SU-DHL-6 (cell line): Measurements from ENCODE around the gene MDC1.

Experiments
- H2AFZ ChIP-seq: fragments of 200-600 bp; sonication (generic); 2 replicates; pipeline ENCODE4 v1.6.1; 2014; ENCODE audit warnings: low read depth, mild to moderate bottlenecking, moderate library complexity, mixed read lengths, antibody characterized with exemption, low read length; ENCODE audit not compliant: severe bottlenecking
- H3F3A ChIP-seq: fragments of 200-600 bp; shearing (Covaris generic); 2 replicates; pipeline ENCODE4 v1.6.0; 2016; ENCODE audit warnings: antibody characterized with exemption, mild to moderate bottlenecking; ENCODE audit not compliant: insufficient read depth
- H3K27ac ChIP-seq: fragments of 200-600 bp; sonication (generic); 2 replicates; pipeline ENCODE4 v1.5.1; 2016; ENCODE audit warnings: low read depth, mild to moderate bottlenecking, low read length, moderate library complexity, mixed read lengths
- H3K27me3 ChIP-seq: fragments of 200-600 bp; sonication (generic), shearing (Covaris generic); 2 replicates; pipeline ENCODE4 v1.6.0; 2014; ENCODE audit warnings: mild to moderate bottlenecking, low read length
- H3K36me3 ChIP-seq: fragments of 200-600 bp; sonication (generic); 2 replicates; pipeline ENCODE4 v1.6.1; 2014; ENCODE audit warnings: mild to moderate bottlenecking, low read length, mixed read lengths
- H3K4me2 ChIP-seq: fragments of 300-600, 200-600 bp; shearing (Covaris generic), sonication (generic); 2 replicates; pipeline ENCODE4 v1.6.0; 2014; ENCODE audit warnings: low read length, low read depth, mild to moderate bottlenecking; ENCODE audit not compliant: poor library complexity, severe bottlenecking
- H3K4me3 ChIP-seq: fragments of 200-600 bp; sonication (generic); 2 replicates; pipeline ENCODE4 v1.5.1; 2014; ENCODE audit warnings: antibody characterized with exemption, low read length, mild to moderate bottlenecking, mixed read lengths; ENCODE audit not compliant: insufficient read depth, poor library complexity, severe bottlenecking
- H3K79me2 ChIP-seq: fragments of 200-600 bp; sonication (generic); 2 replicates; pipeline ENCODE4 v1.6.1; 2014; ENCODE audit warnings: mild to moderate bottlenecking, low read length, moderate library complexity; ENCODE audit not compliant: insufficient read depth
- H3K9ac ChIP-seq: fragments of 200-600 bp; sonication (generic); 2 replicates; pipeline ENCODE4 v1.7.0; 2014; ENCODE audit warnings: mild to moderate bottlenecking, low read length
- H3K9me2 ChIP-seq: fragments of 200-600 bp; sonication (generic); replicated peaks from 2 replicates; pipeline ENCODE4 v1.6.1; 2014; ENCODE audit warnings: low read length; ENCODE audit not compliant: insufficient read depth
- H3K9me3 ChIP-seq: fragments of 200-600 bp; sonication (generic); 2 replicates; pipeline ENCODE4 v1.6.1; 2014; ENCODE audit warnings: low read length, mixed read lengths; ENCODE audit not compliant: insufficient read depth
- H4K20me1 ChIP-seq: fragments of 200-600 bp; sonication (generic); 2 replicates; pipeline ENCODE4 v1.6.1; 2014; ENCODE audit warnings: low read depth, mild to moderate bottlenecking, antibody characterized with exemption, low read length, moderate library complexity, mixed read lengths
- CTCF ChIP-seq: fragments of 200-600 bp; sonication (generic); IDR thresholded peaks from one replicate; pipeline ENCODE4 v1.5.1; 2017; ENCODE audit warnings: antibody characterized with exemption, mild to moderate bottlenecking, low read length, moderate library complexity; ENCODE audit not compliant: insufficient read depth, poor library complexity, severe bottlenecking
- EZH2phosphoT487 ChIP-seq: fragments of 200-600 bp; sonication (generic), shearing (Covaris generic); conservative IDR thresholded peaks from 2 replicates; pipeline ENCODE4 v1.6.1; 2018; ENCODE audit warnings: mild to moderate bottlenecking, antibody characterized with exemption, low read length, moderate library complexity, mixed read lengths

The MDC1 gene

GRCh38 chr6:30683980-30684338 lies 33.1 kb downstream of the MDC1 start:
- Histone ChIP-seq H3K4me2 (peak overlapping the region; percentile 92), H4K20me1 (no peaks in the 10 kb centered on the region), H3K27ac (peak overlapping the region; percentile 94), H2AFZ (no peak overlapping the region), H3K4me3 (peak overlapping the region; percentile 91), H3K9me3 (no peaks in the 10 kb centered on the region), H3K27me3 (no peaks in the 10 kb centered on the region), H3K79me2 (peaks cover 70% of the 10 kb centered on the region), H3K9ac (peak overlapping the region; percentile 82), H3K9me2 (no peaks in the 10 kb centered on the region), H3K36me3 (no peaks in the 10 kb centered on the region), H3F3A (peaks cover 71% of the 10 kb centered on the region)
- TF ChIP-seq CTCF (no peak), EZH2phosphoT487 (no peak)

GRCh38 chr6:30683183-30683979 lies 33.7 kb downstream of the MDC1 start:
- Histone ChIP-seq H3K36me3 (peaks cover 4% of the 10 kb centered on the region), H4K20me1 (no peaks in the 10 kb centered on the region), H2AFZ (no peak overlapping the region), H3K9ac (peak overlapping the region; percentile 82), H3K27ac (peak overlapping the region; percentile 94), H3K9me2 (no peaks in the 10 kb centered on the region), H3K4me2 (peak overlapping the region; percentile 92), H3K27me3 (no peaks in the 10 kb centered on the region), H3F3A (peaks cover 66% of the 10 kb centered on the region), H3K79me2 (peaks cover 74% of the 10 kb centered on the region), H3K4me3 (peak overlapping the region; percentile 91), H3K9me3 (no peaks in the 10 kb centered on the region)
- TF ChIP-seq CTCF (no peak), EZH2phosphoT487 (no peak)

DNA sequence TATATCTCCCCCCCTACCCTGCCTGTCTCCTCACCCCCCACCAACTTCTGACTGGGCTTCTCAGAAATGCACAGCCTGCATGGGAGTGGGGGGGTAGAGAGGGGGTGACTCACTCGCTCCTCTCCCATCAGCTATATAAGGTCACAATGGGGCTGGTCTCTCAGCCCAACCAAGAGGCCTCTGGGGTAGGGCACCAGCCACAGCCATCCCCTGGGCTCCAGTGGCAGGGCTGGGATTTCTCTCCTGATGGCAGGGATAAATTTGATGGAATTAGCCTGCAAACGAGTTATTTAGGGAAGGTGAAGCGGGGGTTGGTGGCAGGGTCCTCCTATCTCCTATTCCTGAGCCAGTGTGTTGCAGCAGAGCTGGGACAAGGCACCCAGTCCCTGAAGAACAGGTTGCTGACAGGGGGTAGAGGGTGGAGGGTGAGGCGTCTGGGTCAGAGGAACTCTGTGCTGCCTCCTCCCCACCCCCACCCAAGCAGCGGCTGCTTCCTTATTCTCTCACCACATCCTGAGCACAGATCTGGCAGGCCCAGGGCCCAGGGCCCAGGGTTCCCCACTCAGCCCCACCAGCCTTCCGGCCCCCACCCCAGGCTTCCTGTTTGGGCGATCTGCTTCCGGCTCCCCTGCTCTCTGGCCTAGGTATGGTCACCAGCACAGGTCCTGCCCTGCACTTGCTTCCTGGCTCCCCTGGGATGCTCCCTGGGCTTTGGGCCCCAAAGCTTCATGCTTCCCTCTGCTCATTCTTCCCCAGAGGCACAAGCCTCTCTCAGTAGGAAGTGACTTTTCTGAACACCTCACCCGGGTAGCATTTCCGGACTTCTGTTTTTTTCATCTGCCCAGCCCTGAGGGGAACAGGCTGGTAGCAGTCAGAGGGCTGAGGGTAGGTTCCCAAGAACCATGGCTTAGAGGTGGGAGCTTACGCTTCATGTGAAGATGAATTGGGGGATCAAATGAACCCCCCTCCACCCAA lies 34.7 kb downstream of the MDC1 start:
- Histone ChIP-seq H3K9me3 (no peaks in the 10 kb centered on the region), H3K36me3 (peaks cover 4% of the 10 kb centered on the region), H2AFZ (no peak overlapping the region), H3K9me2 (no peaks in the 10 kb centered on the region), H3K27me3 (no peaks in the 10 kb centered on the region), H3K79me2 (peaks cover 74% of the 10 kb centered on the region), H3F3A (peaks cover 56% of the 10 kb centered on the region), H3K4me2 (peak overlapping the region; percentile 92), H4K20me1 (no peaks in the 10 kb centered on the region), H3K27ac (peak overlapping the region; percentile 94), H3K9ac (peak overlapping the region; percentile 82), H3K4me3 (peak overlapping the region; percentile 91)
- TF ChIP-seq EZH2phosphoT487 (no peak), CTCF (no peak)
